IMR-90 (cell line): ENCODE results near the gene LY86. TPM values are rescaled to one million over a fixed set of nuclear protein-coding genes. Genes with fewer than 3 reads are reported as not detected.

ENCODE experiments used
- ATAC-seq: fragments of 200-7000 bp; cut with Tn5 transposase; 2 replicates; pipeline ENCODE4 v1.9.1; 2020; ENCODE audit warnings: low read depth, mild to moderate bottlenecking, moderate library complexity
- BruUV-seq: library from RNA; stranded (reverse); fragments of 400-500 nt; replicated peaks from 2 replicates; lab custom pipeline; 2021; lab: Mats Ljungman, UMichigan
- CTCF ChIA-PET: fragments of 300-600 bp; formaldehyde crosslinking; extraction: SDS; loops from one replicate; lab custom pipeline; 2021; ENCODE audit warnings: antibody characterized with exemption; lab: Yijun Ruan, JAX
- POLR2A ChIA-PET: fragments of 300-600 bp; sonication (Branson Sonifier 250); formaldehyde crosslinking; loops from one replicate; lab custom pipeline; 2022; ENCODE audit warnings: antibody characterized with exemption; ENCODE audit not compliant: unreplicated experiment; lab: Charles Lee
- DNase-seq: peaks from one replicate; pipeline ENCODE4 v3.0.0; 2013
- H2AFZ ChIP-seq: replicated peaks from 2 replicates; pipeline ENCODE3; 2013; ENCODE audit warnings: low read length, mild to moderate bottlenecking; ENCODE audit not compliant: poor library complexity
- H2AK5ac ChIP-seq: 2 replicates; pipeline ENCODE4 v1.6.1; 2013; ENCODE audit warnings: low read depth, low read length, inconsistent platforms
- H2AK9ac ChIP-seq: replicated peaks from 2 replicates; pipeline ENCODE3; 2013; ENCODE audit warnings: mild to moderate bottlenecking, low read depth, low read length, moderate library complexity; ENCODE audit not compliant: poor library complexity
- H2BK120ac ChIP-seq: 2 replicates; pipeline ENCODE4 v1.6.1; 2013; ENCODE audit warnings: low read depth, low read length, inconsistent platforms
- H2BK15ac ChIP-seq: 3 replicates; pipeline ENCODE4 v1.6.1; 2013; ENCODE audit warnings: low read depth, low read length, inconsistent platforms
- H2BK20ac ChIP-seq: 2 replicates; pipeline ENCODE4 v1.6.1; 2013; ENCODE audit warnings: low read depth, mild to moderate bottlenecking, inconsistent platforms, low read length, moderate library complexity
- H2BK5ac ChIP-seq: 2 replicates; pipeline ENCODE4 v1.6.1; 2013; ENCODE audit warnings: mild to moderate bottlenecking, low read depth, low read length, inconsistent platforms; ENCODE audit not compliant: poor library complexity, severe bottlenecking
- H3K14ac ChIP-seq: replicated peaks from 2 replicates; pipeline ENCODE4 v1.6.1; 2013; ENCODE audit warnings: low read depth, low read length, inconsistent platforms
- H3K18ac ChIP-seq: 2 replicates; pipeline ENCODE4 v1.6.1; 2013; ENCODE audit warnings: low read depth, low read length, control low read depth
- H3K23ac ChIP-seq: 2 replicates; pipeline ENCODE4 v1.6.1; 2013; ENCODE audit warnings: low read depth, low read length, inconsistent platforms
- H3K27ac ChIP-seq: 2 replicates; pipeline ENCODE4 v1.5.1; 2013; ENCODE audit warnings: mild to moderate bottlenecking, control low read depth, low read length; ENCODE audit not compliant: insufficient read depth
- H3K27me3 ChIP-seq: 2 replicates; pipeline ENCODE4 v1.6.1; 2013; ENCODE audit warnings: low read length; ENCODE audit not compliant: control insufficient read depth, insufficient read depth
- H3K36me3 ChIP-seq: 2 replicates; pipeline ENCODE4 v1.6.1; 2013; ENCODE audit warnings: low read length, mixed read lengths; ENCODE audit not compliant: control insufficient read depth, insufficient read depth
- H3K4ac ChIP-seq: 2 replicates; pipeline ENCODE4 v1.6.1; 2013; ENCODE audit warnings: low read depth, low read length, inconsistent platforms
- H3K4me1 ChIP-seq: 2 replicates; pipeline ENCODE4 v1.6.1; 2013; ENCODE audit warnings: low read length, mixed read lengths; ENCODE audit not compliant: control insufficient read depth, insufficient read depth
- H3K4me2 ChIP-seq: 2 replicates; pipeline ENCODE4 v1.6.1; 2013; ENCODE audit warnings: low read depth, mild to moderate bottlenecking, control low read depth, low read length, moderate library complexity
- H3K4me3 ChIP-seq: 2 replicates; pipeline ENCODE4 v1.5.1; 2013; ENCODE audit warnings: low read depth, mild to moderate bottlenecking, control low read depth, low read length, moderate library complexity; ENCODE audit not compliant: insufficient read depth
- H3K56ac ChIP-seq: 2 replicates; pipeline ENCODE4 v1.6.1; 2013; ENCODE audit warnings: low read length, inconsistent platforms; ENCODE audit not compliant: insufficient read depth; ENCODE audit errors: extremely low read depth
- H3K79me1 ChIP-seq, 2 experiments: 2 replicates each; pipeline ENCODE4 v1.6.1; 2013; ENCODE audit warnings: low read length in 2 of 2, inconsistent platforms in 1 of 2, low read depth in 1 of 2
- H3K9ac ChIP-seq: 2 replicates; pipeline ENCODE4 v1.6.1; 2013; ENCODE audit warnings: low read depth, low read length, control low read depth
- H3K9me1 ChIP-seq: 2 replicates; pipeline ENCODE4 v1.6.1; 2013; ENCODE audit warnings: low read length, inconsistent platforms; ENCODE audit not compliant: insufficient read depth
- H3K9me3 ChIP-seq: 2 replicates; pipeline ENCODE4 v1.6.1; 2013; ENCODE audit warnings: low read length; ENCODE audit not compliant: control insufficient read depth, insufficient read depth
- H4K20me1 ChIP-seq: 2 replicates; pipeline ENCODE4 v1.6.1; 2013; ENCODE audit warnings: low read length, inconsistent platforms; ENCODE audit not compliant: insufficient read depth
- H4K5ac ChIP-seq: 2 replicates; pipeline ENCODE4 v1.6.1; 2013; ENCODE audit warnings: mild to moderate bottlenecking, low read depth, low read length, control low read depth
- H4K8ac ChIP-seq, 2 experiments: 2 replicates each; pipeline ENCODE4 v1.6.1; 2013; ENCODE audit warnings: low read depth in 2 of 2, low read length in 2 of 2, control low read depth in 1 of 2, inconsistent platforms in 1 of 2
- H4K91ac ChIP-seq: 2 replicates; pipeline ENCODE4 v1.6.1; 2013; ENCODE audit warnings: low read depth, low read length, inconsistent platforms; ENCODE audit not compliant: insufficient read depth
- BHLHE40 ChIP-seq: fragments of 150-350 bp; IDR thresholded peaks from 2 replicates; pipeline ENCODE4 v1.6.1; 2016; ENCODE audit warnings: mild to moderate bottlenecking, low read depth, low read length
- CEBPB ChIP-seq: IDR thresholded peaks from 2 replicates; pipeline ENCODE4 v1.6.1; 2012; ENCODE audit warnings: low read depth, low read length, improper control_type of control experiment
- CTCF ChIP-seq: conservative IDR thresholded peaks from 2 replicates; pipeline ENCODE4 v1.5.1; 2012; ENCODE audit warnings: mild to moderate bottlenecking, low read depth, low read length, improper control_type of control experiment
- ELK1 ChIP-seq: fragments of 150-350 bp; IDR thresholded peaks from 2 replicates; pipeline ENCODE4 v1.6.1; 2016; ENCODE audit warnings: low read depth, mild to moderate bottlenecking, low read length, moderate library complexity, borderline replicate concordance
- MAFK ChIP-seq: IDR thresholded peaks from 2 replicates; pipeline ENCODE4 v1.6.1; 2012; ENCODE audit warnings: low read depth, low read length, improper control_type of control experiment
- MAZ ChIP-seq: IDR thresholded peaks from 2 replicates; pipeline ENCODE4 v1.6.1; 2012; ENCODE audit warnings: low read depth, mild to moderate bottlenecking, low read length, improper control_type of control experiment, moderate library complexity, borderline replicate concordance
- POLR2A ChIP-seq: IDR thresholded peaks from 2 replicates; pipeline ENCODE4 v1.6.1; 2012; ENCODE audit warnings: mild to moderate bottlenecking, low read depth, low read length
- RFX5 ChIP-seq: IDR thresholded peaks from 2 replicates; pipeline ENCODE4 v1.8.0; 2012; ENCODE audit warnings: low read depth, mild to moderate bottlenecking, low read length, moderate library complexity
- SMC3 ChIP-seq: fragments of 150-350 bp; IDR thresholded peaks from 2 replicates; pipeline ENCODE4 v1.6.1; 2016; ENCODE audit warnings: low read depth, mild to moderate bottlenecking, antibody characterized with exemption, low read length, moderate library complexity
- USF2 ChIP-seq: fragments of 150-350 bp; IDR thresholded peaks from 2 replicates; pipeline ENCODE4 v1.6.1; 2017; ENCODE audit warnings: mild to moderate bottlenecking, antibody characterized with exemption, low read length, low read depth
- WGBS, 2 experiments: methylation state at CpG; one replicate each; pipeline versions ENCODE4 v1.1.5 to v1.1.7; 2013; ENCODE audit warnings: missing lambda C conversion rate in 2 of 2; ENCODE audit not compliant: insufficient read length in 1 of 2; ENCODE audit errors: extremely low coverage in 2 of 2; 5-methylcytosine and 5-hydroxymethylcytosine counted together
- dilution Hi-C: fragments of 300-500 bp; cut with HindIII; formaldehyde crosslinking; loops from one replicate; pipeline ENCODE4 v1.14.3; 2018; ENCODE audit warnings: low sequenced_read_pairs; ENCODE audit not compliant: unreplicated experiment
- in situ Hi-C: fragments of 300-500 bp; cut with MboI; formaldehyde crosslinking; loops from 3 replicates; pipeline ENCODE4 v1.14.3; 2019; ENCODE audit warnings: low sequenced_read_pairs, inconsistent platforms, mixed read lengths
- intact Hi-C: fragments of 100-400 bp; cut with micrococcal nuclease; formaldehyde crosslinking; loops from 2 replicates; pipeline ENCODE4 v1.10.0; 2022
- polyA plus RNA-seq, 3 experiments: library from polyadenylated mRNA; depleted of rRNA; stranded (reverse); fragments of >200 nt; gene quantifications; 2 replicates each; pipeline ENCODE4 v1.2.3, GENCODE V29; 2012; ENCODE audit warnings: low replicate concordance in 1 of 3
- total RNA-seq: library from RNA; depleted of rRNA; stranded (reverse); fragments of >200 nt; gene quantifications from 2 replicates; pipeline ENCODE4 v1.2.3, GENCODE V29; 2012

Gene LY86
- total and polyA plus RNA-seq, 2 of the 4 experiments (the other 2 are of a cell fraction), result not detected

GRCh38 chr6:6622501-6622900 is 34.0 kb downstream of the LY86 start:
- H3K36me3 ChIP-seq, result no peaks in the 10 kb centered on the region
- no peak overlapping the region for H3K4ac ChIP-seq
- no peak overlapping the region for H3K4me2 ChIP-seq
- ChIA-PET CTCF (no interaction called here), POLR2A (no interaction called here)
- no peak overlapping the region for H2AFZ ChIP-seq
- no peak overlapping the region for H4K91ac ChIP-seq
- no peak overlapping the region for H2BK15ac ChIP-seq
- no peak overlapping the region for H4K8ac ChIP-seq
- no peak overlapping the region for H3K4me3 ChIP-seq
- no TSS peak for BruUV-seq
- no peak overlapping the region for H2BK20ac ChIP-seq
- no peak overlapping the region for H2BK5ac ChIP-seq
- DNase-seq, result no peak
- no peak overlapping the region for H3K56ac ChIP-seq
- H3K14ac ChIP-seq, result no peak overlapping the region
- H3K79me1 ChIP-seq, result no peaks in the 10 kb centered on the region
- H3K27me3 ChIP-seq, result no peaks in the 10 kb centered on the region
- H4K20me1 ChIP-seq, result no peaks in the 10 kb centered on the region
- H3K4me1 ChIP-seq, result no peaks in the 10 kb centered on the region
- H3K23ac ChIP-seq, result no peak overlapping the region
- H2BK120ac ChIP-seq, result no peak overlapping the region
- H3K9ac ChIP-seq, result no peak overlapping the region
- H3K9me3 ChIP-seq, result no peaks in the 10 kb centered on the region
- dilution Hi-C loops (no loop called here), in situ Hi-C loops (no loop called here), intact Hi-C loops (no loop called here)
- no peak for ATAC-seq
- no peaks in the 10 kb centered on the region for H3K9me1 ChIP-seq
- H3K27ac ChIP-seq, result no peak overlapping the region
- H2AK5ac ChIP-seq, result no peak overlapping the region
- WGBS, 2 experiments, result no CpG with 5 or more reads among the region's 1 CpG
- H4K5ac ChIP-seq, result no peak overlapping the region
- H2AK9ac ChIP-seq, result no peak overlapping the region
- no peak overlapping the region for H3K18ac ChIP-seq
- TF ChIP-seq ELK1 (no peak), CEBPB (no peak), USF2 (no peak), SMC3 (no peak), BHLHE40 (no peak), MAZ (no peak), POLR2A (no peak), CTCF (no peak), RFX5 (no peak), MAFK (no peak)
